ENCODE data around the gene ACP7.

The ACP7 gene

DNA sequence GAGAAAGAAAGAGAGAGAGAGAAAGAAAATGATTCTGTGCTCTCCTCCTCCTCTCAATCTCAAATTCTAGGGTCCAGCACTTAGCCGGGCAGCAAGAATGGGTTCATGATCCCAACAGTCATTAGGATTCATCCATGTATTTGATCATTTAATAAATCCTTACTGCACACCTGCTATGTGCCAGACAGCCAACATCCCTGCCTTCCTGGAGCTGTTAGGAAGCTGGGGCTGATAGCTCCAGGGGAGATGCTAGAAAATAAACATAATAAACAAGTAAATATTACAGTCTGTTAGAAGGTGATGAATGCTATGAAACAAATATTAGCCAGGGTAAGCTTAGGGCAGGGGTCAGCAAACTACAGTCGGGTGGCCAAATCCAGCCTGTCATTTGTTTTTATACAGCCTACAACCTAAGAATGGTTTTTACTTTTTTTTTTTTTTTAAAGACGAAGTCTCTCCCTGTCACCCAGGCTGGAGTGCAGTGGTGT is 9.9 kb upstream of the ACP7 start:
- Histone ChIP-seq H4K20me1 (ENCODE audit: insufficient read depth, low read length) (no peaks in the 10 kb centered on the region), H3K79me2 (ENCODE audit: insufficient read depth, low read length) (no peaks in the 10 kb centered on the region), H3K36me3 (ENCODE audit: insufficient read depth, low read length) (no peaks in the 10 kb centered on the region), H3K4me3 (ENCODE audit: low read depth, low read length, poor library complexity, severe bottlenecking) (no peak overlapping the region), H3K27me3 (ENCODE audit: insufficient read depth, low read length) (no peaks in the 10 kb centered on the region), H3K9me2 (ENCODE audit: low read depth, low read length) (no peaks in the 10 kb centered on the region), H3K4me2 (ENCODE audit: low read length) (no peak overlapping the region), H2AFZ (ENCODE audit: low read length) (no peak overlapping the region), H3F3A (ENCODE audit: insufficient read depth, low read length) (no peaks in the 10 kb centered on the region), H3K4me1 (ENCODE audit: insufficient read depth, low read length, severe bottlenecking) (no peaks in the 10 kb centered on the region), H3K9ac (ENCODE audit: low read length) (no peak overlapping the region), H3K27ac (ENCODE audit: low read depth, low read length, poor library complexity, severe bottlenecking) (no peak overlapping the region), H3K9me3 (ENCODE audit: low read length) (no peaks in the 10 kb centered on the region)
- TF ChIP-seq, protein P1, sequence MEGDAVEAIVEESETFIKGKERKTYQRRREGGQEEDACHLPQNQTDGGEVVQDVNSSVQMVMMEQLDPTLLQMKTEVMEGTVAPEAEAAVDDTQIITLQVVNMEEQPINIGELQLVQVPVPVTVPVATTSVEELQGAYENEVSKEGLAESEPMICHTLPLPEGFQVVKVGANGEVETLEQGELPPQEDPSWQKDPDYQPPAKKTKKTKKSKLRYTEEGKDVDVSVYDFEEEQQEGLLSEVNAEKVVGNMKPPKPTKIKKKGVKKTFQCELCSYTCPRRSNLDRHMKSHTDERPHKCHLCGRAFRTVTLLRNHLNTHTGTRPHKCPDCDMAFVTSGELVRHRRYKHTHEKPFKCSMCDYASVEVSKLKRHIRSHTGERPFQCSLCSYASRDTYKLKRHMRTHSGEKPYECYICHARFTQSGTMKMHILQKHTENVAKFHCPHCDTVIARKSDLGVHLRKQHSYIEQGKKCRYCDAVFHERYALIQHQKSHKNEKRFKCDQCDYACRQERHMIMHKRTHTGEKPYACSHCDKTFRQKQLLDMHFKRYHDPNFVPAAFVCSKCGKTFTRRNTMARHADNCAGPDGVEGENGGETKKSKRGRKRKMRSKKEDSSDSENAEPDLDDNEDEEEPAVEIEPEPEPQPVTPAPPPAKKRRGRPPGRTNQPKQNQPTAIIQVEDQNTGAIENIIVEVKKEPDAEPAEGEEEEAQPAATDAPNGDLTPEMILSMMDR (IDR thresholded peaks at IDR 0.05; ENCODE audit: low read length), result no peak

DNA sequence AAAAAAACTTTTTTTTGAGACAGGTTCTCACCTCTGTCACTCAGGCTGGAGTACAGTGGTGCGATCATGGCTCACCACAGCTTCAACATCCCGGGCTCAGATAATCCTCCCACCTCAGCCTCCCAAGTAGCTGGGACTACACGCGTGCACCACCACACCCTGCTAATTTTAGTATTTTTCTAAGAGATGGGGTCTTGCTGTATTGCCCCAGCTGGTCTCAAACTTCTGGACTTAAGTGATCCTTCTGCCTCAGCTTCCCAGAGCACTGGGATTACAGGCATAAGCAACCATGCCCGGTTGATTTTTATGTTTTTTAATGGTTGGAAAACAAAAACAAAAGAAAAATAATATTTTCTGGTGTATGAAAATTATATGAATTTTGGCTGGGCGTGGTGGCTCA is 9.2 kb upstream of the ACP7 start:
- no peaks in the 10 kb centered on the region for H4K20me1 ChIP-seq (ENCODE audit: insufficient read depth, low read length)
- no peak overlapping the region for H3K4me3 ChIP-seq (ENCODE audit: low read depth, low read length, poor library complexity, severe bottlenecking)
- no peak overlapping the region for H3K4me2 ChIP-seq (ENCODE audit: low read length)
- no peaks in the 10 kb centered on the region for H3K4me1 ChIP-seq (ENCODE audit: insufficient read depth, low read length, severe bottlenecking)
- no peaks in the 10 kb centered on the region for H3K9me2 ChIP-seq (ENCODE audit: low read depth, low read length)
- no peaks in the 10 kb centered on the region for H3K27me3 ChIP-seq (ENCODE audit: insufficient read depth, low read length)
- H3K9ac ChIP-seq (ENCODE audit: low read length), result no peak overlapping the region
- no peaks in the 10 kb centered on the region for H3K79me2 ChIP-seq (ENCODE audit: insufficient read depth, low read length)
- no peak for TF ChIP-seq EZH2 (IDR thresholded peaks at IDR 0.05; ENCODE audit: borderline replicate concordance, low read length)
- TF ChIP-seq, protein P1 (IDR thresholded peaks at IDR 0.05; ENCODE audit: low read length), result no peak
- no peaks in the 10 kb centered on the region for H3K9me3 ChIP-seq (ENCODE audit: low read length)
- no peak overlapping the region for H3K27ac ChIP-seq (ENCODE audit: low read depth, low read length, poor library complexity, severe bottlenecking)
- no peak overlapping the region for H2AFZ ChIP-seq (ENCODE audit: low read length)
- no peaks in the 10 kb centered on the region for H3F3A ChIP-seq (ENCODE audit: insufficient read depth, low read length)
- no peaks in the 10 kb centered on the region for H3K36me3 ChIP-seq (ENCODE audit: insufficient read depth, low read length)

DNA sequence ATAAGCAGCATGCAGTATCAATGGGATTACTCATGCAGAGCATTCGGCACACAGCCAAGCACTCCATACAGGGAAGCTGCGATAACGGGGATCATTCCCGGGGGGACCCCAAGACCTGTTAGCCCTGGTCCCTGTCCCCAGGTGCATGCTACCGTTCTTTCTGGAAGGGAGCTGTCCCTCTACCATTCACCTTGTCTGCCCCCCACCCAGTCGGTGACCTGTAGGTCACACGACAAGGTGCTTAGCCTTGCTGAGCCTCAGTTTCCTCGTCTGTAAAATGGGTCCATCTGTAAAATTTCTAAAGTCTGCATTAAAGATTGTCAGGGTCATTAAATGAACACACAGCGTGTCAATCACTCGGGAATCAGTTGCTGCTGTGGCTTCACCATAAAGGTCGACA is 6.8 kb upstream of the ACP7 start:
- H3K36me3 ChIP-seq (ENCODE audit: insufficient read depth, low read length), result no peaks in the 10 kb centered on the region
- no peak overlapping the region for H3K4me3 ChIP-seq (ENCODE audit: low read depth, low read length, poor library complexity, severe bottlenecking)
- TF ChIP-seq EZH2 (IDR thresholded peaks at IDR 0.05; ENCODE audit: borderline replicate concordance, low read length), result no peak
- TF ChIP-seq, protein P1 (IDR thresholded peaks at IDR 0.05; ENCODE audit: low read length), result no peak
- H3F3A ChIP-seq (ENCODE audit: insufficient read depth, low read length), result no peaks in the 10 kb centered on the region
- no peaks in the 10 kb centered on the region for H3K4me1 ChIP-seq (ENCODE audit: insufficient read depth, low read length, severe bottlenecking)
- no peak overlapping the region for H3K9ac ChIP-seq (ENCODE audit: low read length)
- no peaks in the 10 kb centered on the region for H3K9me3 ChIP-seq (ENCODE audit: low read length)
- H3K27ac ChIP-seq (ENCODE audit: low read depth, low read length, poor library complexity, severe bottlenecking), result no peak overlapping the region
- H4K20me1 ChIP-seq (ENCODE audit: insufficient read depth, low read length), result no peaks in the 10 kb centered on the region
- no peaks in the 10 kb centered on the region for H3K27me3 ChIP-seq (ENCODE audit: insufficient read depth, low read length)
- no peak overlapping the region for H2AFZ ChIP-seq (ENCODE audit: low read length)
- H3K79me2 ChIP-seq (ENCODE audit: insufficient read depth, low read length), result no peaks in the 10 kb centered on the region
- no peaks in the 10 kb centered on the region for H3K9me2 ChIP-seq (ENCODE audit: low read depth, low read length)
- H3K4me2 ChIP-seq (ENCODE audit: low read length), result no peak overlapping the region

Data from OCI-LY1 (cell line).